Measurements from ENCODE around the gene ACSM6.
"Not testable (repeated sequence)": the region's sequence is repeated elsewhere in the genome, so short reads cannot be mapped to it uniquely, and the experiment has no call there.

The ACSM6 gene

GRCh38 chr10:95217476-95217875 is 23.4 kb downstream of the ACSM6 start:
- DNase-seq (ENCODE audit: low read depth) = no peak

- no peak for DNase-seq (ENCODE audit: low read depth)
These were observed 26.5 kb downstream of the ACSM6 start for GRCh38 chr10:95220539-95220938.

GRCh38 chr10:95221124-95221523 is 27.1 kb downstream of the ACSM6 start:
- DNase-seq (ENCODE audit: low read depth) = peak; percentile 52

GRCh38 chr10:95225136-95225535 is 31.1 kb downstream of the ACSM6 start:
- DNase-seq (ENCODE audit: low read depth) = no peak

- not testable (repeated sequence) for DNase-seq (ENCODE audit: low read depth)
These were observed 35.1 kb downstream of the ACSM6 start for GRCh38 chr10:95228934-95229723.

- DNase-seq (ENCODE audit: low read depth) = peak; percentile 97
These were observed 35.9 kb downstream of the ACSM6 start for GRCh38 chr10:95229724-95230627.

- DNase-seq (ENCODE audit: low read depth) = not testable (repeated sequence)
These were observed 36.9 kb downstream of the ACSM6 start for GRCh38 chr10:95230677-95231586.

- DNase-seq (ENCODE audit: low read depth) = no peak
These were observed 39.5 kb downstream of the ACSM6 start for GRCh38 chr10:95233377-95234034.

- DNase-seq (ENCODE audit: low read depth) = no peak
These were observed 40.9 kb downstream of the ACSM6 start for GRCh38 chr10:95234951-95235350.

- DNase-seq (ENCODE audit: low read depth) = no peak
These were observed 41.6 kb downstream of the ACSM6 start for GRCh38 chr10:95235676-95236067.

- DNase-seq (ENCODE audit: low read depth) = no peak
These were observed 42.2 kb downstream of the ACSM6 start for GRCh38 chr10:95236068-95236903.

- no peak for DNase-seq (ENCODE audit: low read depth)
These were observed 43.5 kb downstream of the ACSM6 start for GRCh38 chr10:95237376-95238170.

GRCh38 chr10:95240096-95240495 is 46.1 kb downstream of the ACSM6 start:
- DNase-seq (ENCODE audit: low read depth) = not testable (repeated sequence)

- no peak for DNase-seq (ENCODE audit: low read depth)
These were observed 46.8 kb downstream of the ACSM6 start for GRCh38 chr10:95240811-95241210.

GRCh38 chr10:95241533-95241932 is 47.5 kb downstream of the ACSM6 start:
- DNase-seq (ENCODE audit: low read depth) = no peak

- DNase-seq (ENCODE audit: low read depth) = no peak
These were observed 48.7 kb downstream of the ACSM6 start for GRCh38 chr10:95242581-95243317.

GRCh38 chr10:95243318-95243617 is 49.2 kb downstream of the ACSM6 start:
- DNase-seq (ENCODE audit: low read depth) = no peak

GRCh38 chr10:95244152-95244551 is 50.1 kb downstream of the ACSM6 start:
- DNase-seq (ENCODE audit: low read depth) = no peak

GRCh38 chr10:95245425-95246055 is 51.5 kb downstream of the ACSM6 start:
- DNase-seq (ENCODE audit: low read depth) = no peak
